IMR-90 (cell line): ENCODE results near the gene ITPRIP. TPM values are rescaled to one million over a fixed set of nuclear protein-coding genes. Genes with fewer than 3 reads are reported as not detected.

Source experiments
- ATAC-seq: fragments of 200-7000 bp; cut with Tn5 transposase; 2 replicates; pipeline ENCODE4 v1.9.1; 2020; ENCODE audit warnings: low read depth, mild to moderate bottlenecking, moderate library complexity
- BruUV-seq: library from RNA; stranded (reverse); fragments of 400-500 nt; replicated peaks from 2 replicates; lab custom pipeline; 2021; lab: Mats Ljungman, UMichigan
- CTCF ChIA-PET: fragments of 300-600 bp; formaldehyde crosslinking; extraction: SDS; loops from one replicate; lab custom pipeline; 2021; ENCODE audit warnings: antibody characterized with exemption; lab: Yijun Ruan, JAX
- POLR2A ChIA-PET: fragments of 300-600 bp; sonication (Branson Sonifier 250); formaldehyde crosslinking; loops from one replicate; lab custom pipeline; 2022; ENCODE audit warnings: antibody characterized with exemption; ENCODE audit not compliant: unreplicated experiment; lab: Charles Lee
- DNase-seq: peaks from one replicate; pipeline ENCODE4 v3.0.0; 2013
- H2AFZ ChIP-seq: replicated peaks from 2 replicates; pipeline ENCODE3; 2013; ENCODE audit warnings: low read length, mild to moderate bottlenecking; ENCODE audit not compliant: poor library complexity
- H2AK5ac ChIP-seq: 2 replicates; pipeline ENCODE4 v1.6.1; 2013; ENCODE audit warnings: low read depth, low read length, inconsistent platforms
- H2AK9ac ChIP-seq: replicated peaks from 2 replicates; pipeline ENCODE3; 2013; ENCODE audit warnings: mild to moderate bottlenecking, low read depth, low read length, moderate library complexity; ENCODE audit not compliant: poor library complexity
- H2BK120ac ChIP-seq: 2 replicates; pipeline ENCODE4 v1.6.1; 2013; ENCODE audit warnings: low read depth, low read length, inconsistent platforms
- H2BK15ac ChIP-seq: 3 replicates; pipeline ENCODE4 v1.6.1; 2013; ENCODE audit warnings: low read depth, low read length, inconsistent platforms
- H2BK20ac ChIP-seq: 2 replicates; pipeline ENCODE4 v1.6.1; 2013; ENCODE audit warnings: low read depth, mild to moderate bottlenecking, inconsistent platforms, low read length, moderate library complexity
- H2BK5ac ChIP-seq: 2 replicates; pipeline ENCODE4 v1.6.1; 2013; ENCODE audit warnings: mild to moderate bottlenecking, low read depth, low read length, inconsistent platforms; ENCODE audit not compliant: poor library complexity, severe bottlenecking
- H3K14ac ChIP-seq: replicated peaks from 2 replicates; pipeline ENCODE4 v1.6.1; 2013; ENCODE audit warnings: low read depth, low read length, inconsistent platforms
- H3K18ac ChIP-seq: 2 replicates; pipeline ENCODE4 v1.6.1; 2013; ENCODE audit warnings: low read depth, low read length, control low read depth
- H3K23ac ChIP-seq: 2 replicates; pipeline ENCODE4 v1.6.1; 2013; ENCODE audit warnings: low read depth, low read length, inconsistent platforms
- H3K27ac ChIP-seq: 2 replicates; pipeline ENCODE4 v1.5.1; 2013; ENCODE audit warnings: mild to moderate bottlenecking, control low read depth, low read length; ENCODE audit not compliant: insufficient read depth
- H3K27me3 ChIP-seq: 2 replicates; pipeline ENCODE4 v1.6.1; 2013; ENCODE audit warnings: low read length; ENCODE audit not compliant: control insufficient read depth, insufficient read depth
- H3K36me3 ChIP-seq: 2 replicates; pipeline ENCODE4 v1.6.1; 2013; ENCODE audit warnings: low read length, mixed read lengths; ENCODE audit not compliant: control insufficient read depth, insufficient read depth
- H3K4ac ChIP-seq: 2 replicates; pipeline ENCODE4 v1.6.1; 2013; ENCODE audit warnings: low read depth, low read length, inconsistent platforms
- H3K4me1 ChIP-seq: 2 replicates; pipeline ENCODE4 v1.6.1; 2013; ENCODE audit warnings: low read length, mixed read lengths; ENCODE audit not compliant: control insufficient read depth, insufficient read depth
- H3K4me2 ChIP-seq: 2 replicates; pipeline ENCODE4 v1.6.1; 2013; ENCODE audit warnings: low read depth, mild to moderate bottlenecking, control low read depth, low read length, moderate library complexity
- H3K4me3 ChIP-seq: 2 replicates; pipeline ENCODE4 v1.5.1; 2013; ENCODE audit warnings: low read depth, mild to moderate bottlenecking, control low read depth, low read length, moderate library complexity; ENCODE audit not compliant: insufficient read depth
- H3K56ac ChIP-seq: 2 replicates; pipeline ENCODE4 v1.6.1; 2013; ENCODE audit warnings: low read length, inconsistent platforms; ENCODE audit not compliant: insufficient read depth; ENCODE audit errors: extremely low read depth
- H3K79me1 ChIP-seq, 2 experiments: 2 replicates each; pipeline ENCODE4 v1.6.1; 2013; ENCODE audit warnings: low read length in 2 of 2, inconsistent platforms in 1 of 2, low read depth in 1 of 2
- H3K9ac ChIP-seq: 2 replicates; pipeline ENCODE4 v1.6.1; 2013; ENCODE audit warnings: low read depth, low read length, control low read depth
- H3K9me1 ChIP-seq: 2 replicates; pipeline ENCODE4 v1.6.1; 2013; ENCODE audit warnings: low read length, inconsistent platforms; ENCODE audit not compliant: insufficient read depth
- H3K9me3 ChIP-seq: 2 replicates; pipeline ENCODE4 v1.6.1; 2013; ENCODE audit warnings: low read length; ENCODE audit not compliant: control insufficient read depth, insufficient read depth
- H4K20me1 ChIP-seq: 2 replicates; pipeline ENCODE4 v1.6.1; 2013; ENCODE audit warnings: low read length, inconsistent platforms; ENCODE audit not compliant: insufficient read depth
- H4K5ac ChIP-seq: 2 replicates; pipeline ENCODE4 v1.6.1; 2013; ENCODE audit warnings: mild to moderate bottlenecking, low read depth, low read length, control low read depth
- H4K8ac ChIP-seq, 2 experiments: 2 replicates each; pipeline ENCODE4 v1.6.1; 2013; ENCODE audit warnings: low read depth in 2 of 2, low read length in 2 of 2, control low read depth in 1 of 2, inconsistent platforms in 1 of 2
- H4K91ac ChIP-seq: 2 replicates; pipeline ENCODE4 v1.6.1; 2013; ENCODE audit warnings: low read depth, low read length, inconsistent platforms; ENCODE audit not compliant: insufficient read depth
- BHLHE40 ChIP-seq: fragments of 150-350 bp; IDR thresholded peaks from 2 replicates; pipeline ENCODE4 v1.6.1; 2016; ENCODE audit warnings: mild to moderate bottlenecking, low read depth, low read length
- CEBPB ChIP-seq: IDR thresholded peaks from 2 replicates; pipeline ENCODE4 v1.6.1; 2012; ENCODE audit warnings: low read depth, low read length, improper control_type of control experiment
- CHD1 ChIP-seq: IDR thresholded peaks from 2 replicates; pipeline ENCODE4 v1.6.1; 2012; ENCODE audit warnings: low read depth, low read length, improper control_type of control experiment
- FOS ChIP-seq: fragments of 150-350 bp; IDR thresholded peaks from 2 replicates; pipeline ENCODE4 v1.6.1; 2016; ENCODE audit warnings: low read depth, low read length
- MAFK ChIP-seq: IDR thresholded peaks from 2 replicates; pipeline ENCODE4 v1.6.1; 2012; ENCODE audit warnings: low read depth, low read length, improper control_type of control experiment
- MAZ ChIP-seq: IDR thresholded peaks from 2 replicates; pipeline ENCODE4 v1.6.1; 2012; ENCODE audit warnings: low read depth, mild to moderate bottlenecking, low read length, improper control_type of control experiment, moderate library complexity, borderline replicate concordance
- MXI1 ChIP-seq: IDR thresholded peaks from 2 replicates; pipeline ENCODE4 v1.6.1; 2012; ENCODE audit warnings: low read depth, mild to moderate bottlenecking, low read length, moderate library complexity, borderline replicate concordance
- NFE2L2 ChIP-seq: fragments of 150-350 bp; IDR thresholded peaks from 2 replicates; pipeline ENCODE4 v1.6.1; 2016; ENCODE audit warnings: low read depth, mild to moderate bottlenecking, low read length
- POLR2A ChIP-seq: IDR thresholded peaks from 2 replicates; pipeline ENCODE4 v1.6.1; 2012; ENCODE audit warnings: mild to moderate bottlenecking, low read depth, low read length
- RAD21 ChIP-seq: IDR thresholded peaks from 2 replicates; pipeline ENCODE4 v1.6.1; 2012; ENCODE audit warnings: low read length, improper control_type of control experiment
- RCOR1 ChIP-seq: IDR thresholded peaks from 2 replicates; pipeline ENCODE4 v1.6.1; 2012; ENCODE audit warnings: mild to moderate bottlenecking, low read length, improper control_type of control experiment; ENCODE audit not compliant: insufficient replicate concordance
- RFX5 ChIP-seq: IDR thresholded peaks from 2 replicates; pipeline ENCODE4 v1.8.0; 2012; ENCODE audit warnings: low read depth, mild to moderate bottlenecking, low read length, moderate library complexity
- SMC3 ChIP-seq: fragments of 150-350 bp; IDR thresholded peaks from 2 replicates; pipeline ENCODE4 v1.6.1; 2016; ENCODE audit warnings: low read depth, mild to moderate bottlenecking, antibody characterized with exemption, low read length, moderate library complexity
- USF2 ChIP-seq: fragments of 150-350 bp; IDR thresholded peaks from 2 replicates; pipeline ENCODE4 v1.6.1; 2017; ENCODE audit warnings: mild to moderate bottlenecking, antibody characterized with exemption, low read length, low read depth
- WGBS, 2 experiments: methylation state at CpG; one replicate each; pipeline versions ENCODE4 v1.1.5 to v1.1.7; 2013; ENCODE audit warnings: missing lambda C conversion rate in 2 of 2; ENCODE audit not compliant: insufficient read length in 1 of 2; ENCODE audit errors: extremely low coverage in 2 of 2; 5-methylcytosine and 5-hydroxymethylcytosine counted together
- dilution Hi-C: fragments of 300-500 bp; cut with HindIII; formaldehyde crosslinking; loops from one replicate; pipeline ENCODE4 v1.14.3; 2018; ENCODE audit warnings: low sequenced_read_pairs; ENCODE audit not compliant: unreplicated experiment
- in situ Hi-C: fragments of 300-500 bp; cut with MboI; formaldehyde crosslinking; loops from 3 replicates; pipeline ENCODE4 v1.14.3; 2019; ENCODE audit warnings: low sequenced_read_pairs, inconsistent platforms, mixed read lengths
- intact Hi-C: fragments of 100-400 bp; cut with micrococcal nuclease; formaldehyde crosslinking; loops from 2 replicates; pipeline ENCODE4 v1.10.0; 2022
- polyA plus RNA-seq, 3 experiments: library from polyadenylated mRNA; depleted of rRNA; stranded (reverse); fragments of >200 nt; gene quantifications; 2 replicates each; pipeline ENCODE4 v1.2.3, GENCODE V29; 2012; ENCODE audit warnings: low replicate concordance in 1 of 3
- total RNA-seq: library from RNA; depleted of rRNA; stranded (reverse); fragments of >200 nt; gene quantifications from 2 replicates; pipeline ENCODE4 v1.2.3, GENCODE V29; 2012
- TF ChIP-seq, protein P1 (sequence below): conservative IDR thresholded peaks from 2 replicates; pipeline ENCODE4 v1.5.1; 2012; ENCODE audit warnings: mild to moderate bottlenecking, low read depth, low read length, improper control_type of control experiment
- TF ChIP-seq, protein P2 (sequence below): fragments of 150-350 bp; IDR thresholded peaks from 2 replicates; pipeline ENCODE4 v1.6.1; 2016; ENCODE audit warnings: low read depth, mild to moderate bottlenecking, low read length, moderate library complexity, borderline replicate concordance

Gene ITPRIP
- total and polyA plus RNA-seq, 2 of the 4 experiments (the other 2 are of a cell fraction) = 7.5 to 31.9 TPM

GRCh38 chr10:104311184-104311720 lies 27.0 kb downstream of the ITPRIP start:
- ATAC-seq = no peak
- H3K4ac ChIP-seq = peak overlapping the region; percentile 53; the same call in 1 of the 2 replicates
- dilution Hi-C loops = no loop called here
- no peak overlapping the region for H3K18ac ChIP-seq
- H3K23ac ChIP-seq = peak overlapping the region; percentile 39; the same call in 1 of the 2 replicates
- peak overlapping the region; percentile 84; the same call in 1 of the 2 replicates for H2AK5ac ChIP-seq
- no peak overlapping the region for H3K9ac ChIP-seq
- peak overlapping the region; percentile 50; the same call in 1 of the 2 replicates for H3K27ac ChIP-seq
- intact Hi-C loops = no loop called here
- H4K20me1 ChIP-seq = peaks cover 53% of the 10 kb centered on the region
- in situ Hi-C loops = no loop called here
- H4K5ac ChIP-seq = no peak overlapping the region
- POLR2A ChIA-PET = no interaction called here
- H3K9me1 ChIP-seq = peaks cover 46% of the 10 kb centered on the region
- H3K79me1 ChIP-seq = peaks cover 24 to 92% of the 10 kb centered on the region in 2 experiments
- peak overlapping the region in 1 of 2 experiments; percentile 29; a peak in 2 of 4 replicates for H4K8ac ChIP-seq
- no peak overlapping the region for H2AFZ ChIP-seq
- H3K56ac ChIP-seq = no peak overlapping the region
- H4K91ac ChIP-seq = peak overlapping the region; percentile 18; the same call in 1 of the 2 replicates
- no peak overlapping the region for H2BK20ac ChIP-seq
- no peak overlapping the region for H2BK15ac ChIP-seq
- TF ChIP-seq RAD21 = no peak
- no peak for TF ChIP-seq CEBPB
- no peak for TF ChIP-seq MAZ
- TF ChIP-seq, protein P1, sequence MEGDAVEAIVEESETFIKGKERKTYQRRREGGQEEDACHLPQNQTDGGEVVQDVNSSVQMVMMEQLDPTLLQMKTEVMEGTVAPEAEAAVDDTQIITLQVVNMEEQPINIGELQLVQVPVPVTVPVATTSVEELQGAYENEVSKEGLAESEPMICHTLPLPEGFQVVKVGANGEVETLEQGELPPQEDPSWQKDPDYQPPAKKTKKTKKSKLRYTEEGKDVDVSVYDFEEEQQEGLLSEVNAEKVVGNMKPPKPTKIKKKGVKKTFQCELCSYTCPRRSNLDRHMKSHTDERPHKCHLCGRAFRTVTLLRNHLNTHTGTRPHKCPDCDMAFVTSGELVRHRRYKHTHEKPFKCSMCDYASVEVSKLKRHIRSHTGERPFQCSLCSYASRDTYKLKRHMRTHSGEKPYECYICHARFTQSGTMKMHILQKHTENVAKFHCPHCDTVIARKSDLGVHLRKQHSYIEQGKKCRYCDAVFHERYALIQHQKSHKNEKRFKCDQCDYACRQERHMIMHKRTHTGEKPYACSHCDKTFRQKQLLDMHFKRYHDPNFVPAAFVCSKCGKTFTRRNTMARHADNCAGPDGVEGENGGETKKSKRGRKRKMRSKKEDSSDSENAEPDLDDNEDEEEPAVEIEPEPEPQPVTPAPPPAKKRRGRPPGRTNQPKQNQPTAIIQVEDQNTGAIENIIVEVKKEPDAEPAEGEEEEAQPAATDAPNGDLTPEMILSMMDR = no peak
- TF ChIP-seq, protein P2, sequence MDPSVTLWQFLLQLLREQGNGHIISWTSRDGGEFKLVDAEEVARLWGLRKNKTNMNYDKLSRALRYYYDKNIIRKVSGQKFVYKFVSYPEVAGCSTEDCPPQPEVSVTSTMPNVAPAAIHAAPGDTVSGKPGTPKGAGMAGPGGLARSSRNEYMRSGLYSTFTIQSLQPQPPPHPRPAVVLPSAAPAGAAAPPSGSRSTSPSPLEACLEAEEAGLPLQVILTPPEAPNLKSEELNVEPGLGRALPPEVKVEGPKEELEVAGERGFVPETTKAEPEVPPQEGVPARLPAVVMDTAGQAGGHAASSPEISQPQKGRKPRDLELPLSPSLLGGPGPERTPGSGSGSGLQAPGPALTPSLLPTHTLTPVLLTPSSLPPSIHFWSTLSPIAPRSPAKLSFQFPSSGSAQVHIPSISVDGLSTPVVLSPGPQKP = no peak
- no peak for TF ChIP-seq BHLHE40
- TF ChIP-seq NFE2L2 = no peak
- TF ChIP-seq FOS = no peak
- no peak for TF ChIP-seq POLR2A
- TF ChIP-seq MXI1 = no peak
- TF ChIP-seq MAFK = no peak
- TF ChIP-seq RFX5 = no peak
- no peak for TF ChIP-seq CHD1
- TF ChIP-seq RCOR1 = no peak
- TF ChIP-seq USF2 = no peak
- no peak for TF ChIP-seq SMC3
- H2AK9ac ChIP-seq = no peak overlapping the region
- no peak overlapping the region for H3K4me3 ChIP-seq
- H3K27me3 ChIP-seq = no peaks in the 10 kb centered on the region
- H3K9me3 ChIP-seq = no peaks in the 10 kb centered on the region
- H3K4me1 ChIP-seq = peaks cover 19% of the 10 kb centered on the region
- H3K36me3 ChIP-seq = peaks cover 50% of the 10 kb centered on the region
- H2BK5ac ChIP-seq = peak overlapping the region; percentile 2
- H3K14ac ChIP-seq = no peak overlapping the region; the same call in 1 of the 2 replicates
- peak overlapping the region; percentile 53; the same call in 1 of the 2 replicates for H2BK120ac ChIP-seq
- H3K4me2 ChIP-seq = no peak overlapping the region
- no TSS peak for BruUV-seq
- no peak for DNase-seq
- no CpG with 5 or more reads among the region's 5 CpGs for WGBS, 2 experiments
- CTCF ChIA-PET = no interaction called here
